Stimulated activated CD4-positive, alpha-beta T cell treated with anti-CD3 and anti-CD28 coated beads, TNF-alpha, amount 100 ng/mL, for 4 hours (primary cell): Measurements from ENCODE around the gene BCL10.

Experiments used
- DNase-seq, 3 experiments: peaks; one replicate each; pipeline ENCODE4 v3.0.0-alpha.2; 2020; ENCODE audit warnings: low read depth in 3 of 3

BCL10 gene

GRCh38 chr1:85223334-85223733, 53.1 kb downstream of the BCL10 start:
- DNase-seq: no peak

GRCh38 chr1:85220756-85221201, 55.7 kb downstream of the BCL10 start:
- no peak for DNase-seq

GRCh38 chr1:85219853-85220610, 56.4 kb downstream of the BCL10 start:
- no peak for DNase-seq

GRCh38 chr1:85216697-85217096, 59.7 kb downstream of the BCL10 start:
- DNase-seq: no peak
